WTC11 (cell line): ENCODE measurements around the gene OCLN. TPM values are rescaled to one million over a fixed set of nuclear protein-coding genes. Genes with fewer than 3 reads are reported as not detected.

Experiments used
- AFF4 ChIP-seq: sonication (generic); formaldehyde crosslinking; IDR thresholded peaks from 2 replicates; pipeline ENCODE4 v1.8.1; 2023; ENCODE audit warnings: mild to moderate bottlenecking, missing genetic modification reagents, borderline replicate concordance
- CREM ChIP-seq: sonication (generic); formaldehyde crosslinking; IDR thresholded peaks from 2 replicates; pipeline ENCODE4 v1.8.1; 2022; ENCODE audit warnings: mild to moderate bottlenecking, missing genetic modification reagents, moderate library complexity
- EMX1 ChIP-seq: fragments of 250-450 bp; sonication (Bioruptor Pico); IDR thresholded peaks from 2 replicates; pipeline ENCODE4 v1.8.0; 2021; ENCODE audit warnings: mild to moderate bottlenecking
- ESRRA ChIP-seq: sonication (generic); formaldehyde crosslinking; IDR thresholded peaks from 2 replicates; pipeline ENCODE4 v1.8.1; 2022; ENCODE audit warnings: mild to moderate bottlenecking, missing genetic modification reagents, borderline replicate concordance
- FOXJ3 ChIP-seq: sonication (generic); formaldehyde crosslinking; IDR thresholded peaks from 2 replicates; pipeline ENCODE4 v1.9.0; 2021; ENCODE audit warnings: missing genetic modification reagents, mild to moderate bottlenecking, borderline replicate concordance
- FOXK1 ChIP-seq: sonication (generic); formaldehyde crosslinking; IDR thresholded peaks from 2 replicates; pipeline ENCODE4 v1.8.0; 2022; ENCODE audit warnings: mild to moderate bottlenecking, moderate library complexity, missing genetic modification reagents
- GABPB1 ChIP-seq: sonication (generic); formaldehyde crosslinking; IDR thresholded peaks from 2 replicates; pipeline ENCODE4 v1.8.1; 2023; ENCODE audit warnings: mild to moderate bottlenecking, missing genetic modification reagents
- GRHL2 ChIP-seq: fragments of 250-450 bp; sonication (Bioruptor Pico); IDR thresholded peaks from 2 replicates; pipeline ENCODE4 v1.8.0; 2022; ENCODE audit warnings: mild to moderate bottlenecking, moderate library complexity; ENCODE audit not compliant: insufficient replicate concordance, severe bottlenecking
- JAZF1 ChIP-seq: fragments of 250-450 bp; sonication (Bioruptor Pico); IDR thresholded peaks from 2 replicates; pipeline ENCODE4 v1.9.0; 2021; ENCODE audit warnings: moderate library complexity, mild to moderate bottlenecking, inconsistent platforms
- MXD4 ChIP-seq: fragments of 250-450 bp; sonication (Bioruptor Pico); IDR thresholded peaks from 2 replicates; pipeline ENCODE4 v1.8.0; 2021; ENCODE audit warnings: mild to moderate bottlenecking, moderate library complexity, borderline replicate concordance
- MYBL2 ChIP-seq: sonication (generic); formaldehyde crosslinking; IDR thresholded peaks from 2 replicates; pipeline ENCODE4 v1.8.1; 2023; ENCODE audit warnings: mild to moderate bottlenecking, moderate library complexity, missing genetic modification reagents
- OVOL2 ChIP-seq: fragments of 250-450 bp; sonication (Bioruptor Pico); IDR thresholded peaks from 2 replicates; pipeline ENCODE4 v1.9.0; 2021; ENCODE audit warnings: mild to moderate bottlenecking, borderline replicate concordance
- RORB ChIP-seq: fragments of 250-450 bp; sonication (Bioruptor Pico); IDR thresholded peaks from 2 replicates; pipeline ENCODE4 v1.9.0; 2021; ENCODE audit warnings: mild to moderate bottlenecking
- SMAD3 ChIP-seq: sonication (generic); formaldehyde crosslinking; IDR thresholded peaks from 2 replicates; pipeline ENCODE4 v1.8.0; 2022; ENCODE audit warnings: missing genetic modification reagents, mild to moderate bottlenecking, borderline replicate concordance
- SOX15 ChIP-seq: fragments of 250-450 bp; sonication (Bioruptor Pico); IDR thresholded peaks from 2 replicates; pipeline ENCODE4 v1.9.0; 2021; ENCODE audit warnings: mild to moderate bottlenecking
- USF2 ChIP-seq: sonication (generic); formaldehyde crosslinking; IDR thresholded peaks from 2 replicates; pipeline ENCODE4 v1.8.1; 2023; ENCODE audit warnings: mild to moderate bottlenecking, missing genetic modification reagents, moderate library complexity
- ZNF263 ChIP-seq: sonication (generic); formaldehyde crosslinking; IDR thresholded peaks from 2 replicates; pipeline ENCODE4 v1.8.1; 2022; ENCODE audit warnings: low read depth, mild to moderate bottlenecking, moderate library complexity, missing genetic modification reagents
- ZNF281 ChIP-seq: sonication (generic); formaldehyde crosslinking; IDR thresholded peaks from 2 replicates; pipeline ENCODE4 v1.8.0; 2023; ENCODE audit warnings: mild to moderate bottlenecking, missing genetic modification reagents
- ZNF425 ChIP-seq: fragments of 250-450 bp; sonication (Bioruptor Pico); conservative IDR thresholded peaks from 2 replicates; pipeline ENCODE4 v1.9.0; 2021; ENCODE audit warnings: mild to moderate bottlenecking
- total RNA-seq: library from RNA; stranded (reverse); gene quantifications from 3 replicates; pipeline ENCODE4 v1.2.3, GENCODE V29; 2021
- TF ChIP-seq, protein P1 (sequence below): sonication (generic); formaldehyde crosslinking; IDR thresholded peaks from 2 replicates; pipeline ENCODE4 v1.8.1; 2022; ENCODE audit warnings: mild to moderate bottlenecking, moderate library complexity, missing genetic modification reagents
- TF ChIP-seq, protein P2 (sequence below): sonication (generic); formaldehyde crosslinking; IDR thresholded peaks from 2 replicates; pipeline ENCODE4 v1.8.1; 2022; ENCODE audit warnings: low read depth, mild to moderate bottlenecking, moderate library complexity, missing genetic modification reagents, borderline replicate concordance
- TF ChIP-seq, protein P3 (sequence below): sonication (generic); formaldehyde crosslinking; IDR thresholded peaks from 2 replicates; pipeline ENCODE4 v1.8.0; 2022; ENCODE audit warnings: mild to moderate bottlenecking, missing genetic modification reagents
- TF ChIP-seq, protein P4 (sequence below): fragments of 250-450 bp; sonication (Bioruptor Pico); IDR thresholded peaks from 2 replicates; pipeline ENCODE4 v1.9.0; 2021; ENCODE audit warnings: moderate library complexity, mild to moderate bottlenecking, inconsistent platforms, borderline replicate concordance

OCLN gene
- total RNA-seq, 1 experiment from 2014 or later, result 58.3 TPM

DNA sequence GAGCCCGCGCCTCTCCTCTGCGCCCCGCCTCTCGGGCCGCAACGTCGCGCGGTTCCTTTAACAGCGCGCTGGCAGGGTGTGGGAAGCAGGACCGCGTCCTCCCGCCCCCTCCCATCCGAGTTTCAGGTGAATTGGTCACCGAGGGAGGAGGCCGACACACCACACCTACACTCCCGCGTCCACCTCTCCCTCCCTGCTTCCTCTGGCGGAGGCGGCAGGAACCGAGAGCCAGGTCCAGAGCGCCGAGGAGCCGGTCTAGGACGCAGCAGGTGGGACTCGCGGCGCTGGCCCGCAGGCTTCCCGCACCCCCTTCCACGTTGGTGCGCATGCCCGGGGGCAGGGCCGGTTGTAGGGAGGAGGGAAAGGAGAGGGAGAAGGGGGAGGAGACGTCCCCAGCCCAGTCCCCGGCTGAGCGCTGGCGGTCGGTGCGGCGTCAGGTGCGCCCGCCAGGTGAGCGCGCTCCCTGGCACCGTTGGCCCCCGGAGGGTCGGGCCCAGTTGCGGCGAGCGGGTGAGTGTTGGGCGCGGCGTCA lies at the start of gene OCLN (continued):
- peak; percentile 55; the same call in 1 of the 2 replicates for TF ChIP-seq ZNF281
- TF ChIP-seq EMX1, result no peak
- TF ChIP-seq GRHL2 (CRISPR knock-in tag), result no peak
- no peak for TF ChIP-seq RORB
- TF ChIP-seq, protein P1, sequence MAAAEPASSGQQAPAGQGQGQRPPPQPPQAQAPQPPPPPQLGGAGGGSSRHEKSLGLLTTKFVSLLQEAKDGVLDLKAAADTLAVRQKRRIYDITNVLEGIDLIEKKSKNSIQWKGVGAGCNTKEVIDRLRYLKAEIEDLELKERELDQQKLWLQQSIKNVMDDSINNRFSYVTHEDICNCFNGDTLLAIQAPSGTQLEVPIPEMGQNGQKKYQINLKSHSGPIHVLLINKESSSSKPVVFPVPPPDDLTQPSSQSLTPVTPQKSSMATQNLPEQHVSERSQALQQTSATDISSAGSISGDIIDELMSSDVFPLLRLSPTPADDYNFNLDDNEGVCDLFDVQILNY (CRISPR knock-in tag), result peak; percentile 87
- 0 out of 2 replicates have a peak, but pooled peaks have one; percentile 84 for TF ChIP-seq AFF4
- no peak; the same call in 1 of the 2 replicates for TF ChIP-seq ESRRA (CRISPR knock-in tag)
- TF ChIP-seq OVOL2 (CRISPR knock-in tag), result no peak
- peak; percentile 56 for TF ChIP-seq GABPB1
- TF ChIP-seq ZNF425 (CRISPR knock-in tag), result no peak
- TF ChIP-seq, protein P2, sequence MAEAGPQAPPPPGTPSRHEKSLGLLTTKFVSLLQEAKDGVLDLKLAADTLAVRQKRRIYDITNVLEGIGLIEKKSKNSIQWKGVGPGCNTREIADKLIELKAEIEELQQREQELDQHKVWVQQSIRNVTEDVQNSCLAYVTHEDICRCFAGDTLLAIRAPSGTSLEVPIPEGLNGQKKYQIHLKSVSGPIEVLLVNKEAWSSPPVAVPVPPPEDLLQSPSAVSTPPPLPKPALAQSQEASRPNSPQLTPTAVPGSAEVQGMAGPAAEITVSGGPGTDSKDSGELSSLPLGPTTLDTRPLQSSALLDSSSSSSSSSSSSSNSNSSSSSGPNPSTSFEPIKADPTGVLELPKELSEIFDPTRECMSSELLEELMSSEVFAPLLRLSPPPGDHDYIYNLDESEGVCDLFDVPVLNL (CRISPR knock-in tag), result no peak
- TF ChIP-seq ZNF263 (CRISPR knock-in tag), result peak; percentile 34; the same call in 1 of the 2 replicates
- no peak for TF ChIP-seq SOX15 (CRISPR knock-in tag)
- TF ChIP-seq, protein P3, sequence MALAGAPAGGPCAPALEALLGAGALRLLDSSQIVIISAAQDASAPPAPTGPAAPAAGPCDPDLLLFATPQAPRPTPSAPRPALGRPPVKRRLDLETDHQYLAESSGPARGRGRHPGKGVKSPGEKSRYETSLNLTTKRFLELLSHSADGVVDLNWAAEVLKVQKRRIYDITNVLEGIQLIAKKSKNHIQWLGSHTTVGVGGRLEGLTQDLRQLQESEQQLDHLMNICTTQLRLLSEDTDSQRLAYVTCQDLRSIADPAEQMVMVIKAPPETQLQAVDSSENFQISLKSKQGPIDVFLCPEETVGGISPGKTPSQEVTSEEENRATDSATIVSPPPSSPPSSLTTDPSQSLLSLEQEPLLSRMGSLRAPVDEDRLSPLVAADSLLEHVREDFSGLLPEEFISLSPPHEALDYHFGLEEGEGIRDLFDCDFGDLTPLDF (CRISPR knock-in tag), result no peak
- no peak for TF ChIP-seq JAZF1 (CRISPR knock-in tag)
- TF ChIP-seq CREM (CRISPR knock-in tag), result 0 out of 2 replicates have a peak, but pooled peaks have one; percentile 40
- TF ChIP-seq SMAD3 (CRISPR knock-in tag), result 0 out of 2 replicates have a peak, but pooled peaks have one; percentile 11
- TF ChIP-seq MYBL2 (CRISPR knock-in tag), result peak; percentile 48; the same call in 1 of the 2 replicates
- TF ChIP-seq, protein P4, sequence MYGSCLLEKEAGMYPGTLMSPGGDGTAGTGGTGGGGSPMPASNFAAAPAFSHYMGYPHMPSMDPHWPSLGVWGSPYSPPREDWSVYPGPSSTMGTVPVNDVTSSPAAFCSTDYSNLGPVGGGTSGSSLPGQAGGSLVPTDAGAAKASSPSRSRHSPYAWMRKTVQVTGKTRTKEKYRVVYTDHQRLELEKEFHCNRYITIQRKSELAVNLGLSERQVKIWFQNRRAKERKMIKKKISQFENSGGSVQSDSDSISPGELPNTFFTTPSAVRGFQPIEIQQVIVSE (CRISPR knock-in tag), result no peak
- 0 out of 2 replicates have a peak, but pooled peaks have one; percentile 20 for TF ChIP-seq USF2 (CRISPR knock-in tag)
- no peak for TF ChIP-seq FOXK1 (CRISPR knock-in tag)
- no peak for TF ChIP-seq FOXJ3 (CRISPR knock-in tag)
- no peak for TF ChIP-seq MXD4 (CRISPR knock-in tag)
